Parathyroid adenoma (tissue), 2 donors: Measurements from ENCODE around the gene HOXA7.

Source experiments
- H2AFZ ChIP-seq: fragments of 300-600 bp; sonication (generic); one replicate; pipeline ENCODE4 v1.7.0; 2017; ENCODE audit warnings: antibody characterized with exemption, mild to moderate bottlenecking
- H3K27ac ChIP-seq: fragments of 300-600 bp; sonication (generic); one replicate; pipeline ENCODE4 v1.7.0; 2017
- H3K27me3 ChIP-seq: fragments of 300-600 bp; sonication (generic); one replicate; pipeline ENCODE4 v1.7.0; 2017; ENCODE audit warnings: low read length; ENCODE audit not compliant: control insufficient read depth, insufficient read depth
- H3K36me3 ChIP-seq: fragments of 300-600 bp; sonication (generic); one replicate; pipeline ENCODE4 v1.7.0; 2017; ENCODE audit warnings: low read length; ENCODE audit not compliant: control insufficient read depth, insufficient read depth
- H3K4me1 ChIP-seq: fragments of 300-600 bp; sonication (generic); one replicate; pipeline ENCODE4 v1.7.0; 2017; ENCODE audit warnings: control low read depth
- H3K4me2 ChIP-seq: fragments of 300-600 bp; sonication (generic); one replicate; pipeline ENCODE4 v1.7.0; 2017; ENCODE audit warnings: low read length
- H3K4me3 ChIP-seq: fragments of 300-600 bp; sonication (generic); one replicate; pipeline ENCODE4 v1.7.0; 2017; ENCODE audit warnings: low read depth, low read length
- H3K79me2 ChIP-seq: fragments of 300-600 bp; sonication (generic); one replicate; pipeline ENCODE4 v1.7.0; 2017; ENCODE audit warnings: control low read depth
- H3K9ac ChIP-seq: fragments of 300-600 bp; sonication (generic); one replicate; pipeline ENCODE4 v1.7.0; 2017; ENCODE audit warnings: mild to moderate bottlenecking
- H3K9me3 ChIP-seq: fragments of 300-600 bp; sonication (generic); one replicate; pipeline ENCODE4 v1.7.0; 2017; ENCODE audit warnings: low read length; ENCODE audit not compliant: control insufficient read depth
- TF ChIP-seq, protein P1 (sequence below): fragments of 300-600 bp; sonication (generic); IDR thresholded peaks from one replicate; pipeline ENCODE4 v1.7.0; 2017; ENCODE audit warnings: antibody characterized with exemption, mild to moderate bottlenecking
- donor health status: primary hyperparathyroidism.

Gene HOXA7

DNA sequence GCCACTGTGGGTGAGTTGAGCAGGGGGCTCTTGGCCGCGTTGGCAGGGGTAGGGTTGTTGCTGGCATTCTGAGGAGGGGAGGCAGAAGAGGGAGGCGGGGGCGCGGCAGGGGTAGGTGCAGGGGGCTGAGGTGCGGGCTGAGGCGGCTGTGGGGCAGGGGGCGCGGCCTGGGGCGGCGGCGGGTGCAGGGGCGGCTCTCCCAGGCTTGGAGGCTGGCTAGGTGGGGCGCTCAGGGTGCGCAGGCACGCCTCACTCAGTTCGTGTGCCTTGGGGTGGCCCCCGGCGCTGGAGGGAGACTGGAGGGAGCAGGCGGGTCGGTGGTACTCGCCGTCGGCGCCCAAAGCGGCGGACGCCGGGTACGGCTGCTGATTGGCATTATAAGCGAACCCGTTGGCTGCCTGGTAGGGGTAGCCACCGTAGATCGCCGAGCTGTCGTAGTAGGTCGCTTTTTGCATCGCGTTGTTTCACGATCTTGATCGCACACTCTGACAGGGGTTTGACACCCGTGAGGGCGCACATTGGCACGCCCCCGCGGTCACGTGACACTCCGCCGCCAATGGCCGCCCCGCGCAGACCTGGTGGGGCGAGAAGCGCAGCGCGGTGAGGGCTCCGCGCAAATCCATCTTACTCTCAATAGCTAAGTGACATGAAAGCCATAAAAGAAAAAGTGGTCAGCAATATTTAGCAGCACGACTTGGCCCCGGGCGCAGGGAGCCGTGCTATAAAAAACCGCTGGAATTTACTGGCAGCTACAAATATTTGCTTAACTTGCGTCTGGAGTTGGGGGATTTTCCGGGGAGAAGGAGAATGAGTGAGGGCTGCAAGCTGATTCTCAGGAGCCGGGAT is 46.1 kb downstream of the HOXA7 start:
- Histone ChIP-seq H3K79me2 (no peaks in the 10 kb centered on the region), H2AFZ (no peak overlapping the region), H3K9me3 (no peaks in the 10 kb centered on the region), H3K4me2 (peak overlapping the region; percentile 86), H3K27me3 (no peaks in the 10 kb centered on the region), H3K9ac (no peak overlapping the region), H3K27ac (peak overlapping the region; percentile 24), H3K36me3 (no peaks in the 10 kb centered on the region), H3K4me1 (no peaks in the 10 kb centered on the region), H3K4me3 (peak overlapping the region; percentile 97)
- TF ChIP-seq, protein P1, sequence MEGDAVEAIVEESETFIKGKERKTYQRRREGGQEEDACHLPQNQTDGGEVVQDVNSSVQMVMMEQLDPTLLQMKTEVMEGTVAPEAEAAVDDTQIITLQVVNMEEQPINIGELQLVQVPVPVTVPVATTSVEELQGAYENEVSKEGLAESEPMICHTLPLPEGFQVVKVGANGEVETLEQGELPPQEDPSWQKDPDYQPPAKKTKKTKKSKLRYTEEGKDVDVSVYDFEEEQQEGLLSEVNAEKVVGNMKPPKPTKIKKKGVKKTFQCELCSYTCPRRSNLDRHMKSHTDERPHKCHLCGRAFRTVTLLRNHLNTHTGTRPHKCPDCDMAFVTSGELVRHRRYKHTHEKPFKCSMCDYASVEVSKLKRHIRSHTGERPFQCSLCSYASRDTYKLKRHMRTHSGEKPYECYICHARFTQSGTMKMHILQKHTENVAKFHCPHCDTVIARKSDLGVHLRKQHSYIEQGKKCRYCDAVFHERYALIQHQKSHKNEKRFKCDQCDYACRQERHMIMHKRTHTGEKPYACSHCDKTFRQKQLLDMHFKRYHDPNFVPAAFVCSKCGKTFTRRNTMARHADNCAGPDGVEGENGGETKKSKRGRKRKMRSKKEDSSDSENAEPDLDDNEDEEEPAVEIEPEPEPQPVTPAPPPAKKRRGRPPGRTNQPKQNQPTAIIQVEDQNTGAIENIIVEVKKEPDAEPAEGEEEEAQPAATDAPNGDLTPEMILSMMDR = no peak

DNA sequence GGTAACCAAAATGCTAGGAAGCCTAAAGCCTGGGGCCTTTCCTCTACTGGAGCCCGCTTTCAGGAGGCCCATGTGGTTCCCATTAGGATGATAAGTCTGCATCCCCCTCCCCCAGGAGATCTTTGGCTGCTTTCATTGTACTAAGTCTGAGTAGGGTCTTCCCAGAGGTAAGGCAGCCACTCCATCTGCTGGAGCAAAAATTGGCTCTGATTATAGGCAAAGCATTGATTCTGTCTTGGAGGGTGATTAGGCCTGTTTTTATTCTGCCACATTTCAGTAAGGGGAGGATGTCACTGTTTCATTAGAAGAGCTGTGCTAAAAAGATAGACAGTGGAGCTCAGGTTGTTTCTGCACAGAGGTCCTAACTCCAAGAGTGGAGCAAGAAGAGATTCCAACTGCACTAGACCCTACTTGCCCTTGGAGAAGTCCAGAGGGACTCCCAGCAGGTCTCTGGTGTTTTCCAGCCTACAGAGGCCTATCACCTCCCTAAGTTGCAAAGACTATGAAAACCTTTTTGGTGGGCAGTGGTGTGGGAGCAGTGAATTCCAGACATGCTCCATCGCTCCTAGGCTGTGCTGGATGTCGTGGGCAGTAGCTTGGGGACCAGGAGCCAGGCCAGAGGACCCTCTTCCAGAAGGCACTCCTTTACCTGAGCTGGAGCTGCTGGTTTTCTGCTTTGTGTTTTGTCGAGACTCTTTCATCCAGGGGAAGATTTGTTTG is 46.8 kb downstream of the HOXA7 start:
- H2AFZ ChIP-seq = no peak overlapping the region
- H3K36me3 ChIP-seq = no peaks in the 10 kb centered on the region
- H3K9me3 ChIP-seq = no peaks in the 10 kb centered on the region
- peak overlapping the region; percentile 86 for H3K4me2 ChIP-seq
- H3K79me2 ChIP-seq = no peaks in the 10 kb centered on the region
- peak overlapping the region; percentile 68 for H3K27ac ChIP-seq
- no peaks in the 10 kb centered on the region for H3K4me1 ChIP-seq
- TF ChIP-seq, protein P1 = no peak
- H3K9ac ChIP-seq = no peak overlapping the region
- peak overlapping the region; percentile 97 for H3K4me3 ChIP-seq
- no peaks in the 10 kb centered on the region for H3K27me3 ChIP-seq

DNA sequence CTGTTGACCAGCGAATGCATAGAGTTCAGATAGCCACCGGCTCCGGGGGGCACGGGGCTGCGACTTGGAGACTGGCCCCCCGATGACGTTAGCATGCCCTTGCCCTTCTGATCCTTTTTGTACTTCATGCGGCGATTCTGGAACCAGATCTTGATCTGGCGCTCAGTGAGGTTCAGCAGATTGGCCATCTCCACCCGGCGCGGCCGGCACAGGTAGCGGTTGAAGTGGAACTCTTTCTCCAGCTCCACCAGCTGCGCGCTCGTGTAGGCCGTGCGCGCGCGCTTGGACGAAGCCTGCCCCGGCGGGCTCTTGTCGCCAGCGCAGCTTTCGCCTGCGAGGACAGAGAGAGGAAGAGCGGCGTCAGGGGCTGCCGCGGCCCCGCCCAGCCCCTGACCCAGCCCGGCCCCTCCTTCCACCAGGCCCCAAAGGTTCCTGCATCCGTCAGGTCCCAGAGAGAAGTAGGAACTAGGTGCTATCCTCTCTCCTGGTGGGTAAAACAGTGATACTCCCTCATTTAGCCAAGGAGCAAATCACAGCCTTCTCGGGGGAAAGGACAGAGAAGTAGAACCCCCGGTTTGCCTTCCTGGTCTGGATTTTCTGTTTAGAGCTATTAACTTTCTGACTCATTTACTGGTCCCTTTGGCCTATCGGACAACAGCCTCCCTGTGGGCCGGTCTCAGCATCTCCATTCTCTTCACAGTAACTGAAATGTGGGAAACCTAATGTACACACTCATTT is 47.9 kb downstream of the HOXA7 start:
- Histone ChIP-seq H3K79me2 (no peaks in the 10 kb centered on the region), H3K4me3 (peak overlapping the region; percentile 97), H3K9ac (no peak overlapping the region), H2AFZ (no peak overlapping the region), H3K36me3 (no peaks in the 10 kb centered on the region), H3K9me3 (no peaks in the 10 kb centered on the region), H3K4me2 (peak overlapping the region; percentile 86), H3K27me3 (no peaks in the 10 kb centered on the region), H3K4me1 (no peaks in the 10 kb centered on the region), H3K27ac (peak overlapping the region; percentile 68)
- TF ChIP-seq, protein P1 = no peak

DNA sequence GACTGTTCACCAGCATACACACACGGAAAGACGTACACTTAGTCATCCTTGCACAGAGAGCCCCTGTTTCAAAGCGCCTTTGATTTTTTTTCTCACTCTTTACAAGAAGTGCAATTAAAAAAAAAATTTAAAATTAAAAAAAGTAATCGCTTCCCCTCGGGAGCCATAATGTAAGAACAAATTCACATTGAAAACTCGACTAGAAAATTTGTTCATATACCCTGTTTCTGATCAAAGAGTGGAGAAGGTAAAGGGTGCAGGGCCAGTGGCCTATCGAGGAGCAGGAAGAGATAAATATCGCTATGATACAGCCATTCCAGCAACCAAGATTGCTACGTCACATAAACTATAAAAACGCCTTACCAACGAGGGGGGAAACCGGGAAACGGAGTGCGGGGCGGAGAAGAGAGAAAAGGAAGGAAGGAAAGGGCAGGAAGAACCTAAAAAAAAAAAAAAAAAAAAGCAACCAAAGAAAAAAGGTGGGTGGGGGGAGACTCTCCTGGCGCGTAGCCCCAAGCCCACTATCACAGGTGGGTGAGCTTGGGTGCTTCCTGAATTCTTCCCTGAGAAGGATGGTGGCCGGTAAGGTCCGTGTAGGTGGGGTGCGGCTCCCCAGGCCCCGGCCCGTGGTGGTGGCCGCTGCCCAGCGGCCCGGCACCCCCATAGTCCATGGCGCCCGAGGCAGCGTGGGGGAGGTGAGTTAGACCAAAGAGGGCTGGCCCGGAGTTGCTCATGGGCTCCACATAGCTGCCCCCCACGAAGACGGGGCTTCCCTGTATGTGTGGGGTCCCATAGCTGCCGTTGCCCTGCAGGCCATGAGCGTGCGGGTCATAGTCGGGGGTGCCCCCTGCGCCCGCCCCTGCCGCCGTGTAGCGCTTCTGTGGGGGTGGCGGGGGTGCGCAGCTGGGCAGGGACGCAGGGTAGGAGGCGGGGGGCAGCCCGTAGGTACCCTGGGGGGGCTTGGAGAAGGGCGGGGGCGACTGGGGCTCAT is 48.8 kb downstream of the HOXA7 start:
- Histone ChIP-seq H3K27ac (peak overlapping the region; percentile 68), H3K9ac (no peak overlapping the region), H3K4me2 (peak overlapping the region; percentile 86), H3K4me3 (peak overlapping the region; percentile 97), H3K4me1 (no peaks in the 10 kb centered on the region), H3K36me3 (no peaks in the 10 kb centered on the region), H3K9me3 (no peaks in the 10 kb centered on the region), H2AFZ (no peak overlapping the region), H3K79me2 (no peaks in the 10 kb centered on the region), H3K27me3 (no peaks in the 10 kb centered on the region)
- TF ChIP-seq, protein P1 = no peak
